Motor neuron (in vitro differentiated cells): Measurements from ENCODE around the gene CHMP6. TPM values are rescaled to one million over a fixed set of nuclear protein-coding genes. Genes with fewer than 3 reads are reported as not detected.
A peak's percentile ranks its signal among the peaks of the same experiment; 100 is the strongest.

ENCODE experiments used
- ATAC-seq, 8 experiments: fragments of 200-7000 bp; cut with Tn5 transposase; replicated peaks in 6 of 8; 2 replicates each; pipeline ENCODE4 v1.8.0; 2021; ENCODE audit warnings: mild to moderate bottlenecking in 8 of 8, moderate library complexity in 8 of 8
- H3K27ac ChIP-seq, 2 donors: fragments of 250-450 bp; sonication (Bioruptor Pico); 2 replicates each; pipeline ENCODE4 v1.9.0; 2021; ENCODE audit warnings: antibody characterized with exemption in 2 of 2, mild to moderate bottlenecking in 2 of 2, moderate library complexity in 1 of 2
- H3K4me1 ChIP-seq, 2 donors: fragments of 250-450 bp; sonication (Bioruptor Pico); replicated peaks in 1 of 2; 2 replicates each; pipeline ENCODE4 v1.6.1; 2021; ENCODE audit warnings: antibody characterized with exemption in 2 of 2, mild to moderate bottlenecking in 2 of 2, moderate library complexity in 1 of 2
- H3K4me3 ChIP-seq, 5 donors: fragments of 250-450 bp; sonication (Bioruptor Pico); 2 replicates each; pipeline ENCODE4 v1.9.0; 2021; ENCODE audit warnings: antibody characterized with exemption in 5 of 5, mild to moderate bottlenecking in 5 of 5, moderate library complexity in 4 of 5
- WGBS, 10 experiments: fragments of 450-650 bp; shearing (Covaris generic); methylation state at CpG; one replicate each; pipeline ENCODE4 v1.0.0; 2022; 5-methylcytosine and 5-hydroxymethylcytosine counted together
- in situ Hi-C, 9 experiments: fragments of 400-800 bp; cut with MboI; loops; one replicate each; pipeline ENCODE4 v1.15.0; 2021; ENCODE audit warnings: low sequenced_read_pairs in 9 of 9, low pct_unique_long_range_greater_than_20kb in 2 of 9; ENCODE audit not compliant: unreplicated experiment in 9 of 9
- total RNA-seq, 8 experiments: library from RNA; unstranded; fragments of 300-600 nt; gene quantifications; 2 replicates each; pipeline versions ENCODE4 v1.2.3 to v1.2.4, GENCODE V29; 2022

Gene CHMP6
- total RNA-seq, 8 experiments from 2014 or later: 13.1 to 27.2 (median 21.7) TPM

DNA sequence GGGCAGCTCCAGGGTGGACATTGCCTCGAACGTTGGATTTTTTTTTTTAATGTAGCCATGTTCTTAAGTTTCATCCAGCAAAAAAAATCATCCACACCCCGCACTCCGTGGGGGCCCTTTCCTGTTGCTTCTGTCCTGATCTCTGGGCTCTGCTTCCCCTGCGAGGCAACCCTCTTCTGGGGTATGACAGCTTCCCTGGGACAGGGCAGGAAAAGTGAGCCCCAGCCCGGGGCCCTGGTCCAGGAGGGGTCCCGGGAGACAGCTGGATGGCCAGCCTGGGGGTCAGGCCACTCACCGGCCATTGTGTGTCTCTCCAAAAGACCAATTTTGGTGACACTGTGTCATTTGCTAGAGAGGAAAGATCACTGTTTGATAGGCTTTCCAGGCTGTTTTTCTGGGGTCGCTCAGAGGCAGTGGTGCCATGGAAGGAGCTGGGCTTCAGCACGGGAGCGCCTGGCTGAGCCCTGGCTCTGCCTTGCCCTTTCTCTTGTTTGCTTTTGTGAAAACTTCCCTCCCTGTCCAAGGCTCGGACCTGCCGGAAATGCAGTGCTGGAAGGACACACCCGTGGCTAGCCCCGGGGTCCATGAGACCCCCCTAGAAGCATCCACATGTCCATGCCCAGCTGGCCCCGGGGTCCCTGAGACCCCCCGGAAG, 41.0 kb upstream of the CHMP6 start:
- Histone ChIP-seq H3K27ac (no peak overlapping the region), H3K4me3 (no peak overlapping the region), H3K4me1 (no peaks in the 10 kb centered on the region)
- in situ Hi-C loops: no loop called here
- ATAC-seq: no peak
- WGBS, 10 experiments: 80 to 96% (median 95%) methylated on average over 4 to 9 of the region's 17 CpGs; no CpG with 5 or more reads in 4 of the 10 experiments

GRCh38 chr17:80951121-80952090, 40.2 kb upstream of the CHMP6 start:
- in situ Hi-C loops: no loop called here

DNA sequence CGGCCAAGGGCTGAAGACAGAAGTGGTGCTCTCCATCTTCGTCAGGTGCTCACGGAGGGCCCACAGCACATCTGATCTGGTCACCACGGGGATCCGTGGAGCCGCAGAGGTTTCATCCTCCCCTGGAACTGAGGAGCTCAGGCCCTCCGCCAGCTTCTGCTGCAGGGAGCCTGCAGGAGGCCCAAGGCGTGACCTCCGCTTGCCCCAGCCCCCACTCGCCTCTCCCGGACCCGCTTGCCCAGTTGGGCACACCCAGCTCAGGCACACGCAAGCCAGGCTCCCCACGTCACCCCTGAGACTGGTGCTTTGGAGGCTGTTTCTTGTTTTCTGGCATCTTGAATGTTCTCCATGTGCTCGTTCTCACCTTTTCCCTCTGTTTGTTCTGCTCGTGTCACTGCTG, 39.4 kb upstream of the CHMP6 start:
- no peak for ATAC-seq

More at GRCh38 chr17:80951121-80952090, 40.2 kb upstream of the CHMP6 start:
- no peak overlapping the region for H3K4me3 ChIP-seq
- H3K4me1 ChIP-seq: no peaks in the 10 kb centered on the region
- 83 to 100% (median 94%) methylated on average over 1 to 16 of the region's 38 CpGs; no CpG with 5 or more reads in 3 of the 10 experiments for WGBS, 10 experiments
- peak in 3 of 8 experiments; percentile 18 to 46 (median 35) for ATAC-seq
- H3K27ac ChIP-seq: no peak overlapping the region

GRCh38 chr17:80953471-80954315, 37.9 kb upstream of the CHMP6 start:
- no peak for ATAC-seq
- no peak overlapping the region for H3K4me3 ChIP-seq
- H3K27ac ChIP-seq: no peak overlapping the region
- H3K4me1 ChIP-seq: peaks cover 0 to 3% of the 10 kb centered on the region in 2 donors
- in situ Hi-C loops: no loop called here
- 74 to 100% (median 100%) methylated on average over 1 to 9 of the region's 22 CpGs; no CpG with 5 or more reads in 5 of the 10 experiments for WGBS, 10 experiments

More for the DNA sequence above, 39.4 kb upstream of the CHMP6 start:
- WGBS, 10 experiments: 40 to 100% (median 79%) methylated on average over 1 to 6 of the region's 16 CpGs; no CpG with 5 or more reads in 3 of the 10 experiments
- H3K27ac ChIP-seq: no peak overlapping the region
- no peaks in the 10 kb centered on the region for H3K4me1 ChIP-seq
- in situ Hi-C loops: no loop called here
- no peak overlapping the region for H3K4me3 ChIP-seq

DNA sequence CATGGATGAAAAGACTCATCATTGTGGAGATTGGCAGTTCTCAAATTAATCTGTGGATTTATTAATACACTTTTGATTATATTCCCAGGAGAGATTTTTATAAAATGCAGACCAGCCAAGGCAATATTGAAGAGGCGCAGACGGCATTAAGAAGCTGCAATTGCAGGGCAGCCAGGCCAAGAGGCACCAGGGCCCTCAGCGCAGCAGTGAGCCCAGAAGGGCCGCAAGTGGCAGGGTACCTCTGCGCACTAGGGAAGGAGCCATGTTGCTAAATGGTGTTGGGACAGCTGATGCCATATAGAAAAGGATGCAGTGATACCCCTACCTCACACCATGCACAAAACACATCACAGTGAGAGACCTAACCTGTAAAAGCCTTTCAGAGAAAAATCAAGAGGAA, 36.6 kb upstream of the CHMP6 start:
- in situ Hi-C loops: no loop called here

DNA sequence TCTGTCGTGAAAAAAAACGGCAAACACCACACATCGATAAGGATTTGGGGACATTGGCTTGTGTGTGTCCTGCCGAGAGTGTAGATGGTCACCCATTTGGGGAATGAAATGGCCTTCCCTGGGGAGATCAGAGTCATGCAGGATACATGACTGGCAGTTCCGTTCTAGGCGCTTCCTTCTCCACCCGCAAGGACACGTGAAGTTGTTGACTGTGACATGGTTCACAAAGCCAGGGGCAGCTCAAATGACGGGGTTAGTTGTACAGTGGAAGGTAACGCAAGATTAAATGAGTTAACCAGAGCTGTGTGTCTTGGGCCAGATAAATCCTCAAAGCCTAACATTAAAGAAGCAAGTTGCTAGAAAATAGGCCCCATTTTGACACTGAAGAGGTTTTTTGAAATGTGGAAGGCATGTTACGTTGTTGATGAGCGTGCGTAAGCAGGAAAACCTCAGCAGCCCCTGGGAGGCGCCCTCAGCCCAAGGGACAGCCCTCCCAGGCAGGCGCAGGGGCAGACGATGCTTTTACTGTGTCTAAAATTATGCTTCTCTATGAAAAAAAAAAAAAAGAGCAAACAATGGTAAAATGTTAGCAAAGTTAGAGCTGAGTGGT, 35.9 kb upstream of the CHMP6 start:
- H3K4me1 ChIP-seq: peaks cover 0 to 4% of the 10 kb centered on the region in 2 donors
- no peak overlapping the region for H3K27ac ChIP-seq
- in situ Hi-C loops: no loop called here
- no peak overlapping the region for H3K4me3 ChIP-seq
- ATAC-seq: no peak
- 67 to 99% (median 91%) methylated on average over 2 to 14 of the region's 16 CpGs for WGBS, 10 experiments

More for the DNA sequence above, 36.6 kb upstream of the CHMP6 start:
- peaks cover 0 to 4% of the 10 kb centered on the region in 2 donors for H3K4me1 ChIP-seq
- no peak overlapping the region for H3K4me3 ChIP-seq
- 81 to 100% (median 100%) methylated on average over 1 to 5 of the region's 5 CpGs; no CpG with 5 or more reads in 4 of the 10 experiments for WGBS, 10 experiments
- no peak overlapping the region for H3K27ac ChIP-seq
- no peak for ATAC-seq

- no peak overlapping the region for H3K4me3 ChIP-seq
- no peak overlapping the region for H3K27ac ChIP-seq
- in situ Hi-C loops: no loop called here
- ATAC-seq: no peak
- 0 to 100% (median 74%) methylated on average over 1 to 11 of the region's 29 CpGs; no CpG with 5 or more reads in 2 of the 10 experiments for WGBS, 10 experiments
- H3K4me1 ChIP-seq: peaks cover 0 to 6% of the 10 kb centered on the region in 2 donors
Measured at GRCh38 chr17:80956321-80957190, 35.1 kb upstream of the CHMP6 start.

GRCh38 chr17:80957461-80957941, 34.1 kb upstream of the CHMP6 start:
- Histone ChIP-seq H3K4me1 (peaks cover 0 to 13% of the 10 kb centered on the region in 2 donors), H3K4me3 (no peak overlapping the region), H3K27ac (no peak overlapping the region)
- in situ Hi-C loops: no loop called here
- ATAC-seq: no peak
- 100% methylated on average over 1 of the region's 12 CpGs; no CpG with 5 or more reads in 8 of the 10 experiments for WGBS, 10 experiments

DNA sequence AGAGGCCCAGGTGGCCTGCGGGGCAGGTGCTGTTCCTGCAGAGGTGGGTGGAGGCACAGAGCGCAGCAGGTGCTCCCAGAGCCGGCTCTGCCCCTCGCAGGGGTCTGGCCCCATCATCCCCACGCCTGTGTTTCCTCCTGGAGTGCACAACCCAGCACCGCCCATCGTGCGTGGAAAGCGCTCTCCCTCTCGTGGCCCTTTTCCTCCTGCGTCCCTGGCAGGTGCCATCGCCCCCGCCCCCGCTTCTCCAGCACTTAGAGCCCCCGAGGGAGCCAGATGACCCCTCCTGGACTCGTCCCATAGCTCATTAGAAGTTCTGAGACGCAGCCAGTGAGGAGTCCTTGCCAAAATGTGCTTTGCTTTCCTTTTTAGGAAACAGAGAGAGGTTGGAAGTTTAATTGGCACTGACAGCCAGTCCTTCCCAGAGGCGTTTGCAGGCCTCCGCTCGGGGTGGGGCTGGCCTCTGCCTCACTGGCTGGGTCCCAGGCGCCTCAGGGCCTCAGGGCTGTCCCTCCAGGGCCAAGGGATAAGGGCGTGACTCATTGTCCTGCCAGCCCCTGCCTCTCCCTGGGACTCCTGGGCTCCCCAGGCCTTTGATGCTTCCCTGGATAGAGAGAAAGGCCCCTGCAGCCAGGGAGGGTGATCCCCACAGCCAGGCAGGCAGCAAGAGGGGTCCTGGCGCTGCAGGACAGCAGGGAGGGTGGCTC, 32.2 kb upstream of the CHMP6 start:
- Histone ChIP-seq H3K4me3 (no peak overlapping the region), H3K4me1 (peaks cover 0 to 17% of the 10 kb centered on the region in 2 donors), H3K27ac (no peak overlapping the region)
- in situ Hi-C loops: no loop called here
- WGBS, 10 experiments: 80% methylated on average over 4 of the region's 23 CpGs; no CpG with 5 or more reads in 9 of the 10 experiments
- peak in 3 of 8 experiments; percentile 61 to 90 (median 87) for ATAC-seq

- Histone ChIP-seq H3K27ac (no peak overlapping the region), H3K4me1 (peaks cover 0 to 17% of the 10 kb centered on the region in 2 donors), H3K4me3 (no peak overlapping the region)
- no peak for ATAC-seq
- WGBS, 10 experiments: 94 to 100% methylated on average over 3 to 5 of the region's 24 CpGs; no CpG with 5 or more reads in 8 of the 10 experiments
- in situ Hi-C loops: no loop called here
Measured at GRCh38 chr17:80960037-80960796, 31.4 kb upstream of the CHMP6 start.
